Retina (tissue), 1 donor: Measurements from ENCODE around the gene CLPX.
A peak's percentile ranks its signal among the peaks of the same experiment; 100 is the strongest.
"Not testable (repeated sequence)": the region's sequence is repeated elsewhere in the genome, so short reads cannot be mapped to it uniquely, and the experiment has no call there.

Experiments
- DNase-seq: peaks from one replicate; pipeline ENCODE4 v3.0.0-alpha.2; 2016

Gene CLPX

DNA sequence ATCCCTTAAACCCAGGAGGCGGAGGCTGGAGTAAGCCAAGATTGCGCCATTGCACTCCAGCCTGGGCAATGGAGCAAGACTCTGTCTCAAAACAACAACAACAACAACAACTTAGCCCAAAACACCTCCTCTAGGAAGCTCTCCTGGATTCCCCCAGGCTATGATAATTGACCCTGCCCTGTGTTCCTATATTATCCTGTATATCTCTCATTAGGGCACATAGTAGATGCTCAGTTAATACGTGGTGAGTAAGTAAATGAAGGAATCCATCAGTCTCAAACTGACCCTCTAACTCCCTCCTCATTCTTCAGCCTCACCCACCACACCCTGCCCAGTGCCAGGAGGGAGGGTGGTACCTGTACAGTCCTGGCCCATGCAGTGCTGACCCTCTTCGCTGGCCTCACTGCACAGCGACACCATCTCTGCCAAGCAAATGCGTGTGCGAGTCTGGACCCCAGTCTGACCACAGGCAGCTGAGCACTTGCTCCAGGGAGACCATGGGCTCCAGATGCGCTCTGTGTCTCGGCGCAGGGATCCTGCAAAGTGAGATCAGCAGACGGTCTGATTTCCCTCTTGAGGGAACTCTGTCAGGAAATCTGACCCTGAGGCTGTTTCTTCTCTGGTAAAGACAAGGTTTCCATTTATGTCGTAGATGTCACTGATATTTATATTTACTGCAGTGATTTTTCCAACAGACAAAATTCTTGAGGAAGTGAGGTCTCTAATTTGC, 20.0 kb upstream of the CLPX start:
- DNase-seq = no peak

DNA sequence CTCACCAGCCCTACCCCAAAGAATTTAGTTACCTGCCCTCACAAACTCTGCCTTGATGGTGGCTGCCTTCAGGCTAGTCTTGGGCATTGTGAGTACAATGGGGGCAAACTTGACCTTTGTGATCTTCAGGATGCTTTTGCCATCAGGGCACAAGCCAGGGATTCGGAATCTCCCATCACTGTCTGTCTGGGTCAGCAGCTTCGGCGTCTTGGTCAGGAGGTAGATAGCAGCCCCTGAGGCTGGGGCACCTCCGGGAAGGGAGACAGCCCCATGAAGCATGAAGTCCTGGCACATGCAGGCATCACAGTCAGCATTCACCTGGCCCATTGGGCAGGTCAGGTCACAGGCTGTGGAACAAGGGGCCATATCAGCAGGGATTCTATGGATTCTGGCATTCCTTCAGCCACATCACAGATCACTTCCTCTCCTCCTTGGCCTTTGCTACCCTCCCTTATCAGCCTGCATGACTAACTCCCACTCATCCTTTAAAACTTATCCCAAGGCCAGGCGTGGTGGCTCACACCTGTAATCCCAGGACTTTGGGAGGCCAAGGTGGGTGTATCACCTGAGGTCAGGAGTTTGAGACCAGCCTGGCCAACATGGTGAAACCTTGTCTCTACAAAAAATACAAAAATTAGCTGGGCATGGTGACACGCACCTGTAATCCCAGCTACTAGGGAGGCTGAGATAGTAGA, 19.2 kb upstream of the CLPX start:
- no peak for DNase-seq

DNA sequence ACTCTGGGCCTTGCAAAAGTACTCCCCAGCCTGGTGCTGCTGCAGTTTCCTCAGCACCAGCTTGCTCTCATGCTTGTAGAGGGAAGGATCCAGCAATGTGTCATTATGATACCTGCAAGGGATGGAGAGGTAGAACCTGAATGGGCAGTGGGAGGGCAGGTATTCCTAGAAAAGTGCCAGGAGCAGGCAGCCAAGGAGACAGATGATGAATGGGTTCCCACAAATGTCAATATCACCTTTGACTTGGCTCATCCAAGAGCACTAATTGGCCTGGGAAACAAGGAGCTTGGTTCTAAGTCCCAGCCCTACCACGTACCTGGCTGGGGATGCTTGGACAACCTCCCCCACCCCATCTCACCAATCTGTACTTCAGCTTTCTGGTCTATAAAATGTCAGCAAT, 16.8 kb upstream of the CLPX start:
- DNase-seq = no peak

DNA sequence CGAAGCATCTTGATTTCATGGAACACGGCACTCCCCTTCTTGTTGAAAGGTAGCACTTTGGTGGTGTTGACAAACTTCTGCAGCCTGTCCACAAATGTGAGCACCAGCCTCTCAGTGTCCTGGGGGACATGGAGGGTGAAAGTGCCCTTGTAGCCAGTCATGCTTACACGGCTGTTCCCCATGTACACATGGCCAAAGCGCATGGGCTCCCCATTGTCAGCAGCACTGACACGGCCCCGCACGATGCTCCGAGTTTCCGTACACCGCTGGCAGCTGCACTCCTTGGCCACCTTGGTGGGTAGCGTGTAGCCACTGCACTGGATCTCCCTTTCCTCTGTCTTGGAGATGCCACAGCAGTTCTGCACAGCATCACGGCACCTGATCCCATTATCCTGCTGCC, 13.4 kb upstream of the CLPX start:
- DNase-seq = no peak

DNA sequence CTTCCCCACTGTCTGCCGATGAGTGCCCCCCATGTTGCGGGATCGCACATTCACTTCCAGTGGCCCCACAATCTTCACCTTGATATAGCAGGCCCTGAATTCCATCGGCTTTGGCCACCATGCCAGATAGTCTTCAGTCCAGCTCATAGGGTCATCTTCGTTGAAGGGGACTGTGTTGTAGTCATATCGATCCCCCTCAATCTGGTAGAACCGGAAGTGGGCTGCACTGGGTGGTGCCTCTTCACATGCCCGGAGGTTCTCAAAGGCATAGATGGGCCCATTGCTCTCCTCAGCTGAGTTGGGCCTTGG, 12.1 kb upstream of the CLPX start:
- no peak for DNase-seq

DNA sequence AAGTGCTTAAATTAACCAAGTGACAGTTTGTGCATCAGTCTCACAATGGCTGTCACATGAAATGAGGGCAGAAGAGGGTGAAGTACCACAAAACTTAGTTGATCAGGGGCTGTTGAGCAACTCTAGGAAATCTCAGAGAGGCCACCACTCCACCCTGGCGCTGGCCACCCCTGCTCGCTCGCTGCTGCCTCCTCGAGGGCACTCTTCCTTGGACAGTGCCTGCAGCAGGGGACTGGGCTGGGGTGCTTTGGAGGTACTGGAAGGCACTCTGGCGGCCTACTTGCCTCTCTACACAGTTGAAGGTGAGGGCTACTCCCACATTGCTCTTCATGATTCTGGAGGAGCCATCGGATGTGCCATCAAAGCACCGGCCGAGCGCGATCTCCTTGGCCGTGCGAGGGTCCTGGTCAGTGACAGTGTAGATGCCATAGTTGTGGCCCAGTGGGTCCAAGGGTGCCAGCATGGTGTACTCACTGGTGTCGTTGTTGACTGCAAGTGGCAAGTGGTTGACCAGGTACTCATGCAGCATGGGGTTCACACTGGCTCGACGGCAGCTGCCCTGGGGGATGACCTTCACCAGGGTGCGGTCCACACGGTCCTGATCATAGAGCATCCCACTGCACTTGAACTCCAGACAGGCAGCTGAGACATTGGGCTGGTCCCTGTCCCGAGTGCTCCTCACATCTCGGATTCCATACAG, 11.6 kb upstream of the CLPX start:
- no peak for DNase-seq

DNA sequence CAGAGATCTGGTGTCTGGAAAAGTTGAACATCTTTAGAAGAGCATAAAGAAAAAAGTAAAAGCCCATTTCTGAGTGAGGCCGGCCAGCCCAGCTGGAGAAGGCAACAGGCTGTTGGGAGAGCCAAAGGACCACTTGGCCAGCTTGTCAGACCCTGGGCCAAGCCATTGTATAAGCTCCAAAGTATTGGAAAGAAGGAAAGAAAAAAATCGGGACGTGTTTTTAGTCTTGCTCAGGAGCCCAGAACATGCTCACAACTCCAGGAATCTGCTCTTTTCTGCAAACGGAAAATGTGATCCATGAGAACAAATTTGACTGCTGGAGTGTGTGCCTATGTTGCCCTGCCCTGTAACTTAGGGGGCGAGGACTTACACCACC, 10.4 kb upstream of the CLPX start:
- DNase-seq = no peak

DNA sequence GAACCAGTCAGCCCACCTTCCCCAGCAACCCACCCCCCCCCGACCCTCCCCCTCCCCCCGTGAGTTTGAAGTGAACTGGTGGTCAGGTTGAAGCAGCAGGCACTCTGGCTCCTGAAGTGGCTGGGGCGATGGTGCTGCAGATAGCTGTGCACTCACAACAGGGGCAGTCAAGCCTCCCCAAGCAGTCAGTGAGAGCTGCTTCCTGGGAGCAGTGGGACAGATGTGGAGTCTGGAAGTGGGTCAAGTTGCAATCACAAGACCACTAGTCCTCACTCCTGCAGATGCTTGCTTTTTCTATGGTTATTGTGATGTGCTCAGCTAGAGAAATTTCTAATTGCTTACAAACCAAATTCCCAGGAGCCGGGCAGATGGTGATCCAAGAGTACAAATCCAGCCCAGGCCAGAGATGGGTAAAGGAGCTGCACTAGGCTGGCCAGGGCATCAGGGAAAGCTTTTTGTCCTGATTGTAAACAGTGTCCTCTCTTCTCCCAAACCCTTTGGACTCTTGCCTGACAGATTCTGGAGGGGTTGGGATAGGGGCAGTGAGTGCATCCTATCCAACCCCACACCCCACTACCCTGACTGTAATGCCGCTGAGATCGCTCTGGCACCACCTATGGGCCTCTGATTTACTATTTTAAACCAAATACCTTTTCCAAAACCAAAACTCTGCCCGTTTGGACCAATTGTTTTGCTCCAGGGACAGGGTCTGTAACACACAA, 9.8 kb upstream of the CLPX start:
- no peak for DNase-seq

DNA sequence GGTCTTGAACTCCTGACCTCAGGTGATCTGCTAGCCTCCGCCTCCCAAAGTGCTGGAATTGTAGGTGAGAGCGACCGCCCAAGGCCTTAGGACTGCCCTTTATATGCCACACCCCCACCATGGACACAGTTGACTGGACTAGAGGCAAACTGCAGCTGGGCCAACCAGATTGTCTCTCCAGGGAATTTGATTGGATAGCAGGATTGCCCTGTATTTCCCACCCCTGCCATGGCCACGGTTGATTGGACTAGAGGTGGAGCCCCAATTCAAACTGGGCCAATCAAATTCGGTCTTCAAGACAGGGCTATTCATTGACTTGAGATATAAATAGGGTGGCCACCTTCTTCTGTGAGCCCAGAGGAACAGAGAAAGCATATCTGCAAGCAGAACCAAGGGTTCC, 6.9 kb upstream of the CLPX start:
- DNase-seq = no peak

DNA sequence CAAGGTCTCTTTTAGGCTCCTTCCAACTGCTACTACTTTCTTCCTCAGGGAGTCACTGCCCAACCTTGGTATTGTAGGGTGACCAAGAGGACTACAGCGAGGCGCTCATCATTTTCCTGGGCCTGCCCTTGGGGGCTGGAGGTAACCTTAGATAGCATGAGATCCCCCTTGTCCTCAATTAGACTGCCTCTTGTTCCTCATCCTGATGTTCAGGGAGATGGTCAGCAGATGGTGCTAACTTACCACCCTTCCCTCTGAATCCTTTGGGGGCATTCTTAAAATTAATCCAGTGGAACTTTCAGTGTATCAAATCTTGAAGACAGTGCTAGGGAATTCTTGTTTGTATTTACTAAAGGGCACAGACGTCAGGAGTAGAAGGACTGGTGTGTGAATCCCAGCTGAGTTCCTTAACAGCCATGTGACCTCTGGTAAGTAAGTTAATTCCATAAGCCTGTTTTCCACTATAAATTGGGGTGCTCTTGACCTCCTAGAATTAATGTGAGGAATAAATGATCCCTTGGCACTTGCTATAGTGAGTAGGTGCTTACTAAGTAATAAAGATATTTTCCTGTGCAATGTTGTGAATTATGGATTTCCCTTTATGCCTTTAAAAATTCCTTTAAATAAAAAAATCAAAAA, 4.1 kb upstream of the CLPX start:
- peak; percentile 64 for DNase-seq

DNA sequence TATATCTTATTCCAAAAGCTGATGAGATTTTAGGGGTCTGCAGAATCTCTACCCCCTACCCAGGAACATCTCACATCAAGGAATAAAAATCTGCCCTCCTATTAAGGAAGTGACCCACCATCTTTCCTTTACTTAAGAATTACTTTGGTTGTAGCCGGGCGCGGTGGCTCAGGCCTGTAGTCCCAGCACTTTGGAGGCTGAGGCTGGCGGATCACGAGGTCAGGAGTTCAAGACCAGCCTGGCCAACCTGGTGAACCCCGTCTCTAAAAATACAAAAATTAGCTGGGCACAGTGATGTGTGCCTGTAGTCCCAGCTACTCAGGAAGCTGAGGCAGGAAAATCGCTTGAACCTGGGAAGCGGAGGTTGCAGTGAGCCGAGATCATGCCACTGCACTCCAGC, 3.3 kb upstream of the CLPX start:
- DNase-seq = not testable (repeated sequence)

DNA sequence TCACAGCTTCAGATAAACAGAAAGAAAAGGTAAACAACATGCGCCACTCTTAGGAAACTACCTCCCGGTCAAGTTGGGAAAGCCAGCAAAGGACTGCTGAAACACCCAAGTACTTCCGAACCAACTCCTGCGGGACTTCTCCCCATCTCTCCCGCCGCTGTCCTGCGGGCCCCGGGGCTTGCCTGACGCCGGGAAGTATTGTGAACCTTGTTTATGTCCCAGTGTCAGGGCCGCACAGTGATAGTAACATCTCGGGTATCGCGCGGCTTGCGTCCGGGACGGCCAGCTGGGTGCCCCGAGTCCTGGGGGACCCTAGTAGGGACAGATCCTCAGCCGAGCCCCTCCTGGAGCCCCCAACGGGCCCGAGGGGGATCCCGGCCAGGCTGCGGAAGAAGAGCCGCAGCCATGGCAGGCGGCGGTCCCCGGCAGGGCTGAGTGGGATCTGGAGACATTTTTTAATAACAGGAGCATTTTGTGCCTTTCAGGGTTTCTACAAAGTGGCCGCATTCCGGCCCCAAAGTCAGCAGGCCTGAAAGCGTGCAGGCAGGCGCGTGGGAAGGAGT, 756 bp downstream of the CLPX start:
- DNase-seq = no peak

DNA sequence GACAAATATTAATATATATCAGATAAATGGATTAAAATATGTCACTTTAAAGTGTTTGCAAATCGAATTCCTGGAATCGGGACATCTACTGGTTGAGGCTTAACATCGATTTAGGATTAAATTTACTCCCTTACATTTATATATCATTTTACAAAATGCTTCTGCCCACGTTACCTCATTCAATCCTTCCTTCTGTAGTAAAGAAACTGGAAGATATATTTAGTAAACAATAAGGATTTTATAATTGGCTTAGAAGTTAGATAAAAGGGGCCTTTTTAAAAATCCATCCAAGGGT, 1.3 kb downstream of the CLPX start:
- DNase-seq = no peak

DNA sequence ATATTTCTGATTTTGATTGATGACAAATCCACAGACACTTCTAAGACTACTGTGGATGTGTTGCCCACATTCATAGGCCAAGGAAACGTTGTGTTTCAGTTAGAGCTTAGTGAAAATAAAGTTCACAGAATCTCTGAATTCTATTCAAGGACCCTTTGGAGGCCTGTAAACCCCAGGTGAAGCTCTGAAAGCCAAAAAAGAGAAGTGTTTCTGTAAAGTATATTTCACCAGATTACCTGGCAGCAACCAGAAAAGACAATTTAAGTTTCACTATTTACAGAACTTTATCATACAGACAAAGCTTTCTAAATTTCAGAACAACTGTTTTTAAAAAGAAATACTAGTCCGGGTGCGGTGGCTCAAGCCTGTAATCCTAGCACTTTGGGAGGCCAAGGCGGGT, 2.6 kb downstream of the CLPX start:
- no peak for DNase-seq

DNA sequence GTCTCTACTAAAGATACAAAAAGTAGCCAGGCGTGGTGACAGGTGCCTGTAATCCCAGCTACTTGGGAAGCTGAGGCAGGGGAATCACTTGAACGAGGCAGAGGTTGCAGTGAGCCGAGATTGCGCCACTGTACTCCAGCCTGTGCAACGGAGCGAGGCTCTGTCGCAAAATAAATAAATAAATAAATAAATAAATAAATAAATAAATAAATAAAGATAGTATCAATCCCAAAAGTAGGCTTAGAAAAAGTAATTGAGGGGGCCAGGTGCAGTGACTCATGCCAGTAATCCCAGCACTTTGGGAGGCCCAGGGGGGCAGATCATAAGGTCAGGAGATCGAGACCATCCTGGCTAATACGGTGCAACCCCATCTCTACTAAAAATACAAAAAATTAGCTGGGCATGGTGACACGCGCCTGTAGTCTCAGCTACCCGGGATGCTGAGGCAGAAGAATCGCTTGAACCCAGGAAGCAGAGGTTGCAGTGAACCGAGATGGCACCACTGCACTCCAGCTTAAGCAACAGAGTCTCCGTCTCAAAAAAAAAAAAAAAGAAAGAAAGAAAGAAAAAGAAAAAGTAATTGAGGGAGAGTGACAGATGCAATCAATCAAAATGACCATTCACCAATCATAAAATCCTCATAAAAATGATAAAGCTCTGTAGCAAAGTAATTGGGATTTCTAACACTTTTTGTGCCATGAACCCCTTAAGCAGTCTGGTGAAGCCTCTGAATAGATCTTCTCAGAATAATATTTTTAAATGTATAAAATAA, 3.4 kb downstream of the CLPX start:
- DNase-seq = not testable (repeated sequence)

DNA sequence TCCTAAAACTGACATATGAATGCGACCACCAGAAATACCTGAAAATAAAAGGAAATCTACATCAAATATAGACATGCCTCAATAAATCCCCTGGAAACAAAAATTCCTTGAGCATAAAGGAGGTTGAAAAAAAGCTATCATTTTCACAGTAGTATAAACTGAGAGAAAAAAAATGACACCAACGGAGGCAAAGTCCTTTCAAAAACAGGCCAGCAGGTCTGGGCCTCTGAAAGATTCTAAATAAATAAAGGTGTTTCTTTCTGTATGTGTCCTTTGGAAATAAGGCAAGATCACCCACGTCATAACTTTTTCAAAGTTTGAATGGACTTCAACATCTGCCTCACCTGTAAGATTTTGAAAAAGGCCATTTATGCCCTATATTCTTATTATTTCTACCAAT, 5.0 kb downstream of the CLPX start:
- DNase-seq = no peak

DNA sequence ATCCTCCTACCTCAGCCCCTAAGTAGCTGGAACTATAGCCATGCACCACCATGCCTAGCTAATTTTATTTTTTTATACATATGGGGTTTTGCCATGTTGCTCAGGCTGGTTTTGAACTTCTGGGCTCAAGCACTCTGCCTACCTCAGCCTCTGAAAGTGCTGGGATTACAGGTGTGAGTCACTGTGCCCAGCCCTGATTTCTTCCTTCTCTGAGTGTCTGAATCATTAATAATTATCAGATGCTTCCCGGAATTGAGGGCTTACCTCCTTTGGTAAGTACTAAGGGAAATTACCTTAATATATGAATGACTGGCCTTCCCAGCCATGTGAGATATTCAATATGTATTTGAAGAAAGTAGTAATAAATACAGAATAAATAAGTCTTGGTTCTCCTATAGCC, 7.2 kb downstream of the CLPX start:
- no peak for DNase-seq

DNA sequence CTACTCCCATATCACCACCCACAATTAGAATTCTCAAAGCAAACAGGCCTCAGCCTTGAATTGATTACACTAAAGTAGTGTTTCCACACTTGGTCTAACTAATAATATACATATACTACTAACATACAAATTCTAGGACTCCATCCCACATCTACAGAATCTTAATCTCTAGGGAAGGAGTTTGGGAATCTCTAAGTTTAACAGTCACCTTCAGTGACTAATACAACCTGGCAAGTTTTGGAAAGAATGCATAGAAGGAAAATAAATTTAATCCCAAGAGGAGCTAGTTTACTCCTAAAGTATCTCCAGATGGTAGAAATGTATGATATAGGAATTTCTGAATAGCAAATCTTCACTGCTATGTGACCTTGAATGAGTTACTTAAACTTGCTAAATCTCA, 9.1 kb downstream of the CLPX start:
- DNase-seq = no peak

DNA sequence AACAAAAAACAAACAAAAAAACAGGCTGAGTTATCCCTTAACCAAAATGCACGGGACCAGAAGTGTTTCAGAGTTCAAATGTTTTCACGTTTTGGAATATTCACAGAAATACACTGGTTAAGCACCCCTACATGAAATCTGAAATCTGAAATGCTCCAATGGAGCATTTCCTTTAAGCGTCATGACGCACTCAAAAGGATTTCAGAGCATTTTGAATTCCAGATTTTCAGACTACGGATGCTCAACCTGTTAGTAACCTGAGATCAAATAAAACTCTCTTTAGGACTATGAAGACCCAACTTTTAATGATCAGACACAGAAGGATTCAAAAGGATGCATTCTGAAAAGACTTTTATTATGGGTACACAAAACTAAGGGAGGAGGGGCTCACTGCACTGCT, 9.6 kb downstream of the CLPX start:
- no peak for DNase-seq

DNA sequence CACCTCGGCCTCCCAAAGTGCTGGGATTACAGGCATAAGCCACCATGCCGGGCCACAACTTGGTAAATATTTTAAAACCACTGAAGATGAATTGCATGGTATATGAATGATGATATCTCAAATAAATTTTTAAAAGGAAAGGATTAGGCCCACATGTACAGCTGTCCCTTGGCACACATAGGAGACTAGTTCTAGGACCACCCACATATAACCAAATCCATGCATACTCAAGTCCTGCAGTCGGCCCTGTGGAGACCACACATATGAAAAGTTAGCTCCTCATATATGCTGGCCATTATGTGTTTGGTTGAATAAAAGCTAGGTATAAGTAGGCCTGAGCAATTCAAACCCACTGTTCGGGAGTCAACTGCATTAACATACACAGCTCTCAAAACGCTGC, 10.6 kb downstream of the CLPX start:
- DNase-seq = no peak

DNA sequence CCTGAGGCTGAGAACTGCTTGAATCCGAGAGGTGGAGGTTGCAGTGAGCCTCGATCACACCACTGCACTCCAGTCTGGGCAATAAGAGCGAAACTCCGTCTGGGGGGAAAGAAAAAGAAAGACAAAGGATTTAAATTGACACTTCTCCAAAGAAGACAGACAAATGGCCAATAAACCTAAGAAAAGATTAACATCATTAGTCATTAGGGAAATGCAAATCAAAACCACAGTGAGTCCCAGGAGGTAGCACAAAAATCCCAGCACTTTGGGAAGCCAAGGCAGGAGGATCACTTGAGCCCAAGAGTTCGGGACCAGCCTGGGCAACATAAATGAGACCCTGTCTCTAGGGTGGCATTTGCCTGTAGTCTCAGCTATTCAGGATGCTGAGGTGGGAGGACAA, 12.6 kb downstream of the CLPX start:
- DNase-seq = no peak

DNA sequence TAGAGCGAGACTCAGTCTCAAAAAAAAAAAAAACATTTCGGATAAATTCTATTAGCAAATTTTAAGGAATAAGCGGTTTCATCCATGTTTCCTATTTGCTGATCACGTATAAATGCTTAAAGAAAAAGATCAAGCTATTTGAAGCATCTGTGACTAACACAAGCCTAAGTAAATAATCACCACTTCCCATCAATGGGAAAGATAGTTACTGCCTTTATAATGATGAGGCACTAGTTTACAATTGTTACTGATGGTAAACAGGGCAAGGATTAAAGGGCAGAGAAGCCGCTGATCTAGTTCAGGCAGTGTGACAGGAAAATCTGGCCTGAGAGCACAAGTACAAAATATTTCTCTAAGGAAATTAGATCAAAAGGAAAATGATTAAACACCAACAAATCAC, 13.7 kb downstream of the CLPX start:
- no peak for DNase-seq
